HG03066 (cell line): ENCODE results near the gene TMEM31.

Source experiments
- ATAC-seq: cut with Tn5 transposase; IDR thresholded peaks from one replicate; pipeline ENCODE4 v1.9.1; 2021; ENCODE audit warnings: low read depth; ENCODE audit not compliant: unreplicated experiment

TMEM31 gene

GRCh38 chrX:103710609-103711008 is at the start of gene TMEM31:
Gene TMEM31, plus strand, starts transcription at chrX:103710909. Its CDS starts 1,350 bp downstream, at chrX:103712259.
- no peak for ATAC-seq

- no peak for ATAC-seq
Observed at GRCh38 chrX:103663981-103664762, 46.5 kb upstream of the TMEM31 start.

GRCh38 chrX:103666202-103667107 is 44.3 kb upstream of the TMEM31 start:
- ATAC-seq: no peak

- ATAC-seq: no peak
Observed at GRCh38 chrX:103669745-103670144, 41.0 kb upstream of the TMEM31 start.

GRCh38 chrX:103674531-103675454 is 35.9 kb upstream of the TMEM31 start:
- ATAC-seq: no peak

- no peak for ATAC-seq
Observed at GRCh38 chrX:103678199-103678993, 32.3 kb upstream of the TMEM31 start.

GRCh38 chrX:103681443-103681842 is 29.3 kb upstream of the TMEM31 start:
- ATAC-seq: no peak

GRCh38 chrX:103685396-103685795 is 25.3 kb upstream of the TMEM31 start:
- no peak for ATAC-seq

GRCh38 chrX:103686199-103687072 is 24.3 kb upstream of the TMEM31 start, which contains the start of gene MORF4L2:
Gene MORF4L2, minus strand, starts transcription at chrX:103686699. Its CDS starts 9,672 bp downstream, at chrX:103677027.
- peak; percentile 90 for ATAC-seq

- peak; percentile 50 for ATAC-seq
Observed at GRCh38 chrX:103687073-103687695, 23.5 kb upstream of the TMEM31 start.

GRCh38 chrX:103687696-103688201 is 23.0 kb upstream of the TMEM31 start:
- no peak for ATAC-seq

- no peak for ATAC-seq
Observed at GRCh38 chrX:103688946-103689345, 21.8 kb upstream of the TMEM31 start.

- ATAC-seq: no peak
Observed at GRCh38 chrX:103691059-103691458, 19.6 kb upstream of the TMEM31 start.

- no peak for ATAC-seq
Observed at GRCh38 chrX:103697687-103698086, 13.0 kb upstream of the TMEM31 start.

- ATAC-seq: no peak
Observed at GRCh38 chrX:103699243-103699642, 11.5 kb upstream of the TMEM31 start.

GRCh38 chrX:103704863-103705262 is 5.8 kb upstream of the TMEM31 start:
- ATAC-seq: no peak

- no peak for ATAC-seq
Observed at GRCh38 chrX:103716962-103717361, 6.3 kb downstream of the TMEM31 start.

- ATAC-seq: no peak
Observed at GRCh38 chrX:103718120-103718519, 7.4 kb downstream of the TMEM31 start.
